Activated CD8-positive, alpha-beta memory T cell treated with anti-CD3 and anti-CD28 coated beads, Interleukin-2, amount 10 ng/mL, durations not matched to agents 7 days and 5 days (primary cell): ENCODE results near the gene UNC5C. TPM values are rescaled to one million over a fixed set of nuclear protein-coding genes. Genes with fewer than 3 reads are reported as not detected.

Source experiments
- ATAC-seq: fragments of 150-1000 bp; cut with Tn5 transposase; one replicate; pipeline ENCODE4 v1.10.0; 2021; ENCODE audit warnings: moderate library complexity
- CTCF ChIA-PET: fragments of 350-600 bp; sonication (Branson Sonifier 250); formaldehyde crosslinking; loops from one replicate; lab custom pipeline; 2021; ENCODE audit warnings: antibody characterized with exemption; lab: Charles Lee
- DNase-seq: peaks from one replicate; pipeline ENCODE4 v3.0.0-alpha.2; 2020
- H3K27ac Mint-ChIP-seq: one replicate; pipeline ENCODE4 v1.8.0; 2021; ENCODE audit warnings: mild to moderate bottlenecking, mixed read lengths
- H3K27me3 Mint-ChIP-seq: one replicate; pipeline ENCODE4 v1.8.0; 2021; ENCODE audit warnings: mixed read lengths
- H3K36me3 Mint-ChIP-seq: one replicate; pipeline ENCODE4 v1.8.0; 2021; ENCODE audit warnings: mild to moderate bottlenecking, mixed read lengths
- H3K4me1 Mint-ChIP-seq: one replicate; pipeline ENCODE4 v1.8.0; 2021; ENCODE audit warnings: mixed read lengths
- H3K4me3 Mint-ChIP-seq: one replicate; pipeline ENCODE4 v1.8.0; 2021; ENCODE audit warnings: mild to moderate bottlenecking, moderate library complexity, mixed read lengths
- H3K9me3 Mint-ChIP-seq: one replicate; pipeline ENCODE4 v1.8.0; 2022; ENCODE audit warnings: low read depth, mixed read lengths
- total RNA-seq, 2 experiments: library from RNA; stranded (reverse); gene quantifications; one replicate each; pipeline ENCODE4 v1.2.3, GENCODE V29; 2021

Gene UNC5C
- total RNA-seq, 2 experiments from 2014 or later: not detected

GRCh38 chr4:95290702-95291101 is 258.1 kb downstream of the UNC5C start:
- H3K9me3 Mint-ChIP-seq: no peaks in the 10 kb centered on the region
- no peak overlapping the region for H3K27ac Mint-ChIP-seq
- DNase-seq (no peak), ATAC-seq (no peak)
- H3K27me3 Mint-ChIP-seq: no peaks in the 10 kb centered on the region
- H3K4me1 Mint-ChIP-seq: peaks cover 15% of the 10 kb centered on the region
- no peak overlapping the region for H3K4me3 Mint-ChIP-seq
- H3K36me3 Mint-ChIP-seq: no peaks in the 10 kb centered on the region
- CTCF ChIA-PET: no interaction called here

- CTCF ChIA-PET: no interaction called here
- H3K27ac Mint-ChIP-seq: no peak overlapping the region
- ATAC-seq (no peak), DNase-seq (no peak)
- peaks cover 15% of the 10 kb centered on the region for H3K4me1 Mint-ChIP-seq
- no peaks in the 10 kb centered on the region for H3K36me3 Mint-ChIP-seq
- H3K27me3 Mint-ChIP-seq: no peaks in the 10 kb centered on the region
- no peaks in the 10 kb centered on the region for H3K9me3 Mint-ChIP-seq
- H3K4me3 Mint-ChIP-seq: no peak overlapping the region
Measured at GRCh38 chr4:95289028-95289634, 259.6 kb downstream of the UNC5C start.

- Mint-ChIP-seq H3K9me3 (no peaks in the 10 kb centered on the region), H3K4me3 (no peak overlapping the region), H3K36me3 (no peaks in the 10 kb centered on the region), H3K27me3 (no peaks in the 10 kb centered on the region), H3K27ac (no peak overlapping the region), H3K4me1 (peaks cover 14% of the 10 kb centered on the region)
- CTCF ChIA-PET: no interaction called here
- no peak for DNase-seq
- no peak for ATAC-seq
Measured at GRCh38 chr4:95288552-95288951, 260.2 kb downstream of the UNC5C start.

GRCh38 chr4:95285797-95286196 is 263.0 kb downstream of the UNC5C start:
- Mint-ChIP-seq H3K9me3 (peaks cover 3% of the 10 kb centered on the region), H3K27me3 (no peaks in the 10 kb centered on the region), H3K36me3 (no peaks in the 10 kb centered on the region), H3K27ac (no peak overlapping the region), H3K4me3 (no peak overlapping the region), H3K4me1 (peaks cover 6% of the 10 kb centered on the region)
- CTCF ChIA-PET: no interaction called here
- no peak for ATAC-seq
- no peak for DNase-seq

- ATAC-seq (no peak), DNase-seq (no peak)
- CTCF ChIA-PET: no interaction called here
- Mint-ChIP-seq H3K9me3 (peaks cover 3% of the 10 kb centered on the region), H3K36me3 (no peaks in the 10 kb centered on the region), H3K4me1 (no peaks in the 10 kb centered on the region), H3K27me3 (no peaks in the 10 kb centered on the region), H3K4me3 (no peak overlapping the region), H3K27ac (no peak overlapping the region)
Measured at GRCh38 chr4:95284655-95285054, 264.1 kb downstream of the UNC5C start.

- Mint-ChIP-seq H3K9me3 (peaks cover 3% of the 10 kb centered on the region), H3K4me1 (no peaks in the 10 kb centered on the region), H3K36me3 (no peaks in the 10 kb centered on the region), H3K27ac (no peak overlapping the region), H3K4me3 (no peak overlapping the region), H3K27me3 (no peaks in the 10 kb centered on the region)
- CTCF ChIA-PET: no interaction called here
- no peak for DNase-seq
- ATAC-seq: no peak
Measured at GRCh38 chr4:95283320-95283719, 265.5 kb downstream of the UNC5C start.

- H3K9me3 Mint-ChIP-seq: no peaks in the 10 kb centered on the region
- CTCF ChIA-PET: no interaction called here
- no peaks in the 10 kb centered on the region for H3K36me3 Mint-ChIP-seq
- no peak overlapping the region for H3K27ac Mint-ChIP-seq
- no peaks in the 10 kb centered on the region for H3K27me3 Mint-ChIP-seq
- ATAC-seq (no peak), DNase-seq (no peak)
- no peaks in the 10 kb centered on the region for H3K4me1 Mint-ChIP-seq
- no peak overlapping the region for H3K4me3 Mint-ChIP-seq
Measured at GRCh38 chr4:95272797-95273196, 276.0 kb downstream of the UNC5C start.

- ATAC-seq (no peak), DNase-seq (no peak)
- Mint-ChIP-seq H3K36me3 (no peaks in the 10 kb centered on the region), H3K27ac (no peak overlapping the region), H3K9me3 (no peaks in the 10 kb centered on the region), H3K4me1 (no peaks in the 10 kb centered on the region), H3K4me3 (no peak overlapping the region), H3K27me3 (no peaks in the 10 kb centered on the region)
- CTCF ChIA-PET: no interaction called here
Measured at GRCh38 chr4:95272036-95272435, 276.7 kb downstream of the UNC5C start.

- no peaks in the 10 kb centered on the region for H3K4me1 Mint-ChIP-seq
- CTCF ChIA-PET: no interaction called here
- H3K27me3 Mint-ChIP-seq: no peaks in the 10 kb centered on the region
- H3K4me3 Mint-ChIP-seq: no peak overlapping the region
- no peak for ATAC-seq
- H3K36me3 Mint-ChIP-seq: no peaks in the 10 kb centered on the region
- H3K27ac Mint-ChIP-seq: no peak overlapping the region
- no peaks in the 10 kb centered on the region for H3K9me3 Mint-ChIP-seq
- DNase-seq: no peak
Measured at GRCh38 chr4:95268819-95269565, 279.8 kb downstream of the UNC5C start.

- CTCF ChIA-PET: no interaction called here
- no peak overlapping the region for H3K4me3 Mint-ChIP-seq
- H3K9me3 Mint-ChIP-seq: no peaks in the 10 kb centered on the region
- H3K36me3 Mint-ChIP-seq: no peaks in the 10 kb centered on the region
- ATAC-seq (no peak), DNase-seq (no peak)
- no peaks in the 10 kb centered on the region for H3K4me1 Mint-ChIP-seq
- no peaks in the 10 kb centered on the region for H3K27me3 Mint-ChIP-seq
- H3K27ac Mint-ChIP-seq: no peak overlapping the region
Measured at GRCh38 chr4:95267081-95267480, 281.7 kb downstream of the UNC5C start.

- H3K9me3 Mint-ChIP-seq: no peaks in the 10 kb centered on the region
- ATAC-seq (no peak), DNase-seq (no peak)
- CTCF ChIA-PET: no interaction called here
- H3K4me3 Mint-ChIP-seq: no peak overlapping the region
- H3K27ac Mint-ChIP-seq: no peak overlapping the region
- no peaks in the 10 kb centered on the region for H3K36me3 Mint-ChIP-seq
- H3K4me1 Mint-ChIP-seq: no peaks in the 10 kb centered on the region
- H3K27me3 Mint-ChIP-seq: no peaks in the 10 kb centered on the region
Measured at GRCh38 chr4:95265814-95266740, 282.7 kb downstream of the UNC5C start.

- H3K4me3 Mint-ChIP-seq: no peak overlapping the region
- no peaks in the 10 kb centered on the region for H3K4me1 Mint-ChIP-seq
- ATAC-seq (no peak), DNase-seq (no peak)
- H3K9me3 Mint-ChIP-seq: no peaks in the 10 kb centered on the region
- H3K27ac Mint-ChIP-seq: no peak overlapping the region
- no peaks in the 10 kb centered on the region for H3K27me3 Mint-ChIP-seq
- no peaks in the 10 kb centered on the region for H3K36me3 Mint-ChIP-seq
- CTCF ChIA-PET: no interaction called here
Measured at GRCh38 chr4:95264843-95265242, 283.9 kb downstream of the UNC5C start.

- no peak overlapping the region for H3K4me3 Mint-ChIP-seq
- ATAC-seq: no peak
Measured at GRCh38 chr4:95263960-95264359, 284.8 kb downstream of the UNC5C start.

More at GRCh38 chr4:95263960-95264359, 284.8 kb downstream of the UNC5C start:
- CTCF ChIA-PET: no interaction called here
- H3K36me3 Mint-ChIP-seq: no peaks in the 10 kb centered on the region
- no peaks in the 10 kb centered on the region for H3K27me3 Mint-ChIP-seq
- H3K27ac Mint-ChIP-seq: no peak overlapping the region
- no peaks in the 10 kb centered on the region for H3K4me1 Mint-ChIP-seq
- no peaks in the 10 kb centered on the region for H3K9me3 Mint-ChIP-seq
- no peak for DNase-seq
